ENCODE results near the gene ACTR1A. TPM values are rescaled to one million over a fixed set of nuclear protein-coding genes. Genes with fewer than 3 reads are reported as not detected.

Gene ACTR1A
- total and polyA plus RNA-seq, 2 donors (not counting 1 experiment from before 2014, with no cell fraction given): 38.3 to 58.3 TPM

- Mint-ChIP-seq H3K4me1 (peaks cover 5% of the 10 kb centered on the region), H3K27me3 (no peaks in the 10 kb centered on the region), H3K4me3 (no peak overlapping the region), H3K9me3 (ENCODE audit: insufficient read depth) (no peaks in the 10 kb centered on the region), H3K27ac (no peak overlapping the region)
- Histone ChIP-seq H3K27ac (ENCODE audit: low read length in 2 of 2) (no peak overlapping the region), H2AFZ (ENCODE audit: insufficient read depth, low read depth, low read length, poor library complexity, severe bottlenecking) (no peak overlapping the region), H3K27me3 (replicated peaks in 1 of 4; ENCODE audit: control extremely low read depth in 1 of 4, control insufficient read depth in 3 of 4, insufficient read depth in 4 of 4, low read length in 3 of 4) (no peaks in the 10 kb centered on the region), H3K4me2 (replicated peaks; ENCODE audit: low read depth, low read length, poor library complexity, severe bottlenecking) (no peak overlapping the region), H3K9me3 (ENCODE audit: control extremely low read depth in 1 of 3, control insufficient read depth in 2 of 3, insufficient read depth in 1 of 3, low read length in 2 of 3) (no peaks in the 10 kb centered on the region), H3K9ac (ENCODE audit: low read length) (no peak overlapping the region), H3K79me2 (ENCODE audit: control insufficient read depth, insufficient read depth, low read length) (no peaks in the 10 kb centered on the region), H3K4me1 (ENCODE audit: control insufficient read depth in 2 of 2, insufficient read depth in 2 of 2, low read length in 2 of 2) (peaks cover 0 to under 1% of the 10 kb centered on the region in 2 donors), H4K20me1 (ENCODE audit: control insufficient read depth, insufficient read depth, low read length, poor library complexity, severe bottlenecking) (no peaks in the 10 kb centered on the region), H3K4me3 (ENCODE audit: control extremely low read depth in 1 of 5, extremely low read depth in 1 of 5, insufficient read depth in 1 of 5, low read depth in 2 of 5, low read length in 4 of 5) (no peak overlapping the region), H3K36me3 (replicated peaks in 1 of 2; ENCODE audit: control extremely low read depth in 1 of 2, control insufficient read depth in 1 of 2, extremely low read depth in 1 of 2, insufficient read depth in 2 of 2, low read length in 1 of 2) (no peaks in the 10 kb centered on the region)
- TF ChIP-seq CTCF (IDR thresholded peaks at IDR 0.05) (no peak), EZH2 (IDR thresholded peaks at IDR 0.05; ENCODE audit: borderline replicate concordance, insufficient read depth, low read depth, low read length, poor library complexity, severe bottlenecking) (no peak)
- no peak for ATAC-seq (ENCODE audit: low read depth)
- DNase-seq: no peak
- intact Hi-C loops (cut with micrococcal nuclease): no loop called here
- ChIA-PET POLR2A (no interaction called here), CTCF (interaction anchor here (5.5 kb wide), 1 partner anchor 11 kb away, joined by 22 read pairs; no protein-coding TSS in a partner anchor)
- 72% methylated on average over 2 of the region's 6 CpGs for WGBS (ENCODE audit: insufficient coverage)
Observed at GRCh38 chr10:102467971-102468438, 34.5 kb downstream of the ACTR1A start.

GRCh38 chr10:102467318-102467717 is 35.2 kb downstream of the ACTR1A start:
- ATAC-seq (ENCODE audit: low read depth) (no peak), DNase-seq (no peak)
- H3K4me2 ChIP-seq (replicated peaks; ENCODE audit: low read depth, low read length, poor library complexity, severe bottlenecking): no peak overlapping the region
- TF ChIP-seq CTCF (IDR thresholded peaks at IDR 0.05) (no peak), EZH2 (IDR thresholded peaks at IDR 0.05; ENCODE audit: borderline replicate concordance, insufficient read depth, low read depth, low read length, poor library complexity, severe bottlenecking) (no peak)
- CTCF ChIA-PET: interaction anchor here (5.5 kb wide), 1 partner anchor 11 kb away, joined by 22 read pairs; no protein-coding TSS in a partner anchor
- 95% methylated on average over 4 of the region's 6 CpGs for WGBS (ENCODE audit: insufficient coverage)
- no peak overlapping the region for H3K4me3 ChIP-seq (ENCODE audit: control extremely low read depth in 1 of 5, extremely low read depth in 1 of 5, insufficient read depth in 1 of 5, low read depth in 2 of 5, low read length in 4 of 5)
- no peaks in the 10 kb centered on the region for H3K79me2 ChIP-seq (ENCODE audit: control insufficient read depth, insufficient read depth, low read length)
- no peaks in the 10 kb centered on the region for H4K20me1 ChIP-seq (ENCODE audit: control insufficient read depth, insufficient read depth, low read length, poor library complexity, severe bottlenecking)
- POLR2A ChIA-PET: no interaction called here
- H3K9me3 ChIP-seq (ENCODE audit: control extremely low read depth in 1 of 3, control insufficient read depth in 2 of 3, insufficient read depth in 1 of 3, low read length in 2 of 3): no peaks in the 10 kb centered on the region
- H3K27ac Mint-ChIP-seq: no peak overlapping the region
- no peaks in the 10 kb centered on the region for H3K9me3 Mint-ChIP-seq (ENCODE audit: insufficient read depth)
- H3K4me1 Mint-ChIP-seq: peaks cover 11% of the 10 kb centered on the region
- no peak overlapping the region for H2AFZ ChIP-seq (ENCODE audit: insufficient read depth, low read depth, low read length, poor library complexity, severe bottlenecking)
- H3K36me3 ChIP-seq (replicated peaks in 1 of 2; ENCODE audit: control extremely low read depth in 1 of 2, control insufficient read depth in 1 of 2, extremely low read depth in 1 of 2, insufficient read depth in 2 of 2, low read length in 1 of 2): no peaks in the 10 kb centered on the region
- H3K27me3 Mint-ChIP-seq: no peaks in the 10 kb centered on the region
- peaks cover 4 to 7% of the 10 kb centered on the region in 2 donors for H3K4me1 ChIP-seq (ENCODE audit: control insufficient read depth in 2 of 2, insufficient read depth in 2 of 2, low read length in 2 of 2)
- no peak overlapping the region for H3K27ac ChIP-seq (ENCODE audit: low read length in 2 of 2)
- no peak overlapping the region for H3K4me3 Mint-ChIP-seq
- intact Hi-C loops (cut with micrococcal nuclease): no loop called here
- no peak overlapping the region for H3K9ac ChIP-seq (ENCODE audit: low read length)
- H3K27me3 ChIP-seq (replicated peaks in 1 of 4; ENCODE audit: control extremely low read depth in 1 of 4, control insufficient read depth in 3 of 4, insufficient read depth in 4 of 4, low read length in 3 of 4): peaks cover 0 to 3% (median 0%) of the 10 kb centered on the region in 4 experiments
